Fibroblast of peridontal ligament (primary cell): ENCODE results near the gene LGALS8.

ENCODE experiments used
- DNase-seq: peaks from one replicate; pipeline ENCODE4 v3.0.0-alpha.2; 2010; ENCODE audit errors: extremely low read depth

Gene LGALS8

DNA sequence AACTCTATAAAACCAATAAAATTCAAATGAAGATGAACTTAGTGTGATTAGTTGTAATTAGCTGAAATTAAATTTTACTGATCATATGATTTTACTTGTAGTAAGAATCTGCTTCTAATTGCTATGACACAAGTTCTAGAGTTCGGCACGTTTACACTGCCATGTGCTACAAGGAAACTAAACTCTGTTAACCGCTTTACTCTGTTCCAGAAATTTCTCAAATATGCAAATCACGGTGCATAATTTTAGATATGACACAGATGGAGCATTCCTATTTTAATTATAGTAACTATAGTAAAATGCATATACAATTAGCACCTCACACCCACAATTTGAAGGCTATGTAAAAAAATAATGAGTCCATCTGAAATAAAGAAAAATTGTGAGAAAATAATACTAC lies 65.7 kb downstream of the LGALS8 start:
- DNase-seq, result no peak

DNA sequence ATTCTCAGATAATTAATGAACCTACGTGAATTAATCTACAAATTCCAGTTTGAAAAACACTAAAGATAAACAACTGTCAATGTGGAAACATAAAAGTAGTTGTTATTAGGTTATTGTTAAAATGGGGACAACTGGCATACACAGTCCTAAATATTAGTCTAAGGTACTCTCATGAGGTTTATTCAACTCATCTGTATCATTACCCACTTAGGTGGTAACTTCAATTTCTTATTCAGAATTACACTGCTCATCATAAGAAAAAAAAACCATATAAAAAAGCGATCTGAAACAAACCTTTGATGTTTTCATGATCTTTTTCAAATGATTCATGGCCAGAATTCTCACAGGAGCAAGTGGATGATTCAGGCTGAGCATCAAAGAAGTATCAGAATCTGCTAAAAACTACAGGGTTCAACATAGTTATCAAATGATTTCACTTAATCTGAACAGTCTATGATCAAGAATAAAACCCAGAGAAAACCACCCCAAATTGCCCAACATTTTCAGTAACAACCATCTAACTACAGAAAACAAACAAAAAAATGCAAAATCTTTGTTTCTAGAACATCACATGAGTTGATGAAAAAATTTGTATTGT lies 66.9 kb downstream of the LGALS8 start:
- no peak for DNase-seq

DNA sequence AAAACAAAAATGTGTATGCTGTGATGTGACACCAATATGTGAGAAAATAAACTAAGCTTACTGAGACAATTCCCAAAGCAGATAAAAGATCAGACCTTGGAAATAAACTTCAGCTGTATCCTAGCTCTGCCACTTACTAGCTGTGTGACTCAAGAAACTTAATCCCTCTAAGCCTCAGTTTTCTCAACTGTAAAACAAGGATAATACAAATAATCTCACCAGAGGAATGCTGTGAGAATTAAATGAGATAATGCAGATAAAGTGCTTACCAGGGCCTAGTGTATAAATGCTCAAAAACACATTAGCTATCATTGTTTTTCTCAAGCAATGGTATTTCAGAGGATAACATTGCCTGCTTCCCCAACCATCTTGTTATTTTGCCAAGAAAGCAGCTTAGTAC lies 78.4 kb downstream of the LGALS8 start:
- DNase-seq, result no peak
